MM.1S (cell line): ENCODE measurements around the gene FAM221A.

ENCODE experiments used
- EZH2 ChIP-seq: fragments of 300-600 bp; sonication (generic); optimal IDR thresholded peaks from 2 replicates; pipeline ENCODE3; 2017; ENCODE audit warnings: low read depth, mild to moderate bottlenecking, antibody characterized with exemption, low read length, mixed read lengths
- TF ChIP-seq, protein P1 (sequence below): fragments of 300-600 bp; sonication (generic); IDR thresholded peaks from 2 replicates; pipeline ENCODE4 v1.5.1; 2016; ENCODE audit warnings: antibody characterized with exemption, low read length, mixed read lengths

DNA sequence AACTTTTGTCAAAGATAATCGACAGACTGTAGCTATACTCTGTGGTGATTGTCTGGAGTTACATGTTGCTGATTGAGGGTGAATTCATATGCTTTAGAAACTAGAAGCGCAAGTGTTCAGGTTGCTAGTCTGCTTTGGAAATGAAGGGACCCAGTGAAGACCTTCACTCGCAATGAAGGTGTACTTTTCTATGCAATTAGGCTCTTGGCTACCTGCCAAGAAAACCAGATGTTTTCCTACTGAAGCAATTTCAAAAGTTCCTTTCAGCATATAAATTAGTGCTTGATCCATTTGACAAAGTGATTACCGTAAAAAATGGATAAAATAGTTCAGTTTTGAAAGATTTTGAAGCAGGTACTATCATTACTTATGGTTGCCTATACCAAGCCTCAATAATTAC, 20.0 kb downstream of the FAM221A start:
- TF ChIP-seq, protein P1, sequence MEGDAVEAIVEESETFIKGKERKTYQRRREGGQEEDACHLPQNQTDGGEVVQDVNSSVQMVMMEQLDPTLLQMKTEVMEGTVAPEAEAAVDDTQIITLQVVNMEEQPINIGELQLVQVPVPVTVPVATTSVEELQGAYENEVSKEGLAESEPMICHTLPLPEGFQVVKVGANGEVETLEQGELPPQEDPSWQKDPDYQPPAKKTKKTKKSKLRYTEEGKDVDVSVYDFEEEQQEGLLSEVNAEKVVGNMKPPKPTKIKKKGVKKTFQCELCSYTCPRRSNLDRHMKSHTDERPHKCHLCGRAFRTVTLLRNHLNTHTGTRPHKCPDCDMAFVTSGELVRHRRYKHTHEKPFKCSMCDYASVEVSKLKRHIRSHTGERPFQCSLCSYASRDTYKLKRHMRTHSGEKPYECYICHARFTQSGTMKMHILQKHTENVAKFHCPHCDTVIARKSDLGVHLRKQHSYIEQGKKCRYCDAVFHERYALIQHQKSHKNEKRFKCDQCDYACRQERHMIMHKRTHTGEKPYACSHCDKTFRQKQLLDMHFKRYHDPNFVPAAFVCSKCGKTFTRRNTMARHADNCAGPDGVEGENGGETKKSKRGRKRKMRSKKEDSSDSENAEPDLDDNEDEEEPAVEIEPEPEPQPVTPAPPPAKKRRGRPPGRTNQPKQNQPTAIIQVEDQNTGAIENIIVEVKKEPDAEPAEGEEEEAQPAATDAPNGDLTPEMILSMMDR = no peak
- no peak for TF ChIP-seq EZH2
